Liver (tissue), 9 donors: ENCODE results near the gene NOD1. TPM values are rescaled to one million over a fixed set of nuclear protein-coding genes. Genes with fewer than 3 reads are reported as not detected.

Experiments used
- DNase-seq: peaks from one replicate; pipeline ENCODE4 v3.0.0-alpha.2; 2017; ENCODE audit warnings: low spot score
- H3K27ac ChIP-seq, 2 donors: one replicate each; pipeline ENCODE4 v1.7.0; 2013; ENCODE audit warnings: inconsistent platforms in 2 of 2, low read length in 2 of 2, control low read depth in 1 of 2, low read depth in 1 of 2, mild to moderate bottlenecking in 1 of 2
- H3K27me3 ChIP-seq, 4 donors: one replicate each; pipeline versions ENCODE4 v1.6.1 to v1.7.0; 2013; ENCODE audit warnings: low read length in 3 of 4, inconsistent platforms in 1 of 4, mild to moderate bottlenecking in 1 of 4, moderate library complexity in 1 of 4; ENCODE audit not compliant: control insufficient read depth in 4 of 4, insufficient read depth in 4 of 4
- H3K36me3 ChIP-seq, 4 donors: one replicate each; pipeline versions ENCODE4 v1.6.1 to v1.7.0; 2013; ENCODE audit warnings: low read length in 3 of 4, mild to moderate bottlenecking in 3 of 4, low read depth in 1 of 4, moderate library complexity in 1 of 4; ENCODE audit not compliant: control insufficient read depth in 4 of 4, insufficient read depth in 3 of 4
- H3K4me1 ChIP-seq, 4 donors: one replicate each; pipeline versions ENCODE4 v1.6.1 to v1.7.0; 2013; ENCODE audit warnings: low read length in 3 of 4, mild to moderate bottlenecking in 3 of 4, moderate library complexity in 1 of 4; ENCODE audit not compliant: control insufficient read depth in 4 of 4, insufficient read depth in 4 of 4
- H3K4me3 ChIP-seq, 3 donors: one replicate each; pipeline versions ENCODE4 v1.6.1 to v1.7.0; 2013; ENCODE audit warnings: low read length in 3 of 3, control low read depth in 1 of 3, low read depth in 1 of 3, mild to moderate bottlenecking in 1 of 3
- H3K9ac ChIP-seq, 2 donors: one replicate each; pipeline ENCODE4 v1.7.0; 2013; ENCODE audit warnings: low read length in 2 of 2, mild to moderate bottlenecking in 2 of 2, moderate library complexity in 2 of 2, control low read depth in 1 of 2, low read depth in 1 of 2
- H3K9me3 ChIP-seq, 4 donors: one replicate each; pipeline versions ENCODE4 v1.6.1 to v1.7.0; 2013; ENCODE audit warnings: low read length in 3 of 4; ENCODE audit not compliant: control insufficient read depth in 4 of 4
- EGR1 ChIP-seq, 2 donors: IDR thresholded peaks; 2 replicates each; pipeline ENCODE4 v1.6.1; 2016 to 2018; ENCODE audit warnings: antibody characterized with exemption in 2 of 2, low read depth in 2 of 2
- FOXA1 ChIP-seq: IDR thresholded peaks from 2 replicates; pipeline ENCODE4 v1.6.1; 2016; ENCODE audit warnings: antibody characterized with exemption
- FOXA2 ChIP-seq: IDR thresholded peaks from 2 replicates; pipeline ENCODE4 v1.6.1; 2016; ENCODE audit warnings: antibody characterized with exemption
- GABPA ChIP-seq, 2 donors: IDR thresholded peaks in 1 of 2; conservative IDR thresholded peaks in 1 of 2; 2 replicates each; pipeline ENCODE4 v1.6.1; 2016; ENCODE audit warnings: antibody characterized with exemption in 2 of 2, mild to moderate bottlenecking in 1 of 2, moderate library complexity in 1 of 2
- HNF4A ChIP-seq, 2 donors: conservative IDR thresholded peaks; 2 replicates each; pipeline ENCODE4 v1.6.1; 2016; ENCODE audit warnings: antibody characterized with exemption in 2 of 2, mild to moderate bottlenecking in 2 of 2
- HNF4G ChIP-seq: IDR thresholded peaks from 2 replicates; pipeline ENCODE4 v1.6.1; 2016; ENCODE audit warnings: antibody characterized with exemption
- JUND ChIP-seq, 2 donors: IDR thresholded peaks; 2 replicates each; pipeline ENCODE4 v1.6.1; 2016; ENCODE audit warnings: antibody characterized with exemption in 2 of 2
- MAX ChIP-seq: IDR thresholded peaks from 2 replicates; pipeline ENCODE4 v1.6.1; 2016; ENCODE audit warnings: antibody characterized with exemption
- NR2F2 ChIP-seq: IDR thresholded peaks from 2 replicates; pipeline ENCODE4 v1.6.1; 2016; ENCODE audit warnings: antibody characterized with exemption
- RAD21 ChIP-seq, 2 donors: IDR thresholded peaks; 2 replicates each; pipeline ENCODE4 v1.6.1; 2016; ENCODE audit warnings: antibody characterized with exemption in 2 of 2, mild to moderate bottlenecking in 2 of 2
- REST ChIP-seq: IDR thresholded peaks from 2 replicates; pipeline ENCODE4 v1.6.1; 2016; ENCODE audit warnings: antibody characterized with exemption, mild to moderate bottlenecking
- RXRA ChIP-seq, 2 donors: IDR thresholded peaks; 2 replicates each; pipeline ENCODE4 v1.6.1; 2017 to 2018; ENCODE audit warnings: antibody characterized with exemption in 2 of 2, mild to moderate bottlenecking in 1 of 2
- SP1 ChIP-seq: IDR thresholded peaks from 2 replicates; pipeline ENCODE4 v1.6.1; 2018; ENCODE audit warnings: antibody characterized with exemption, mild to moderate bottlenecking
- WGBS: extraction: QIAGEN DNeasy Blood & Tissue Kit; methylation state at CpG from one replicate; pipeline ENCODE4 v1.1.7; 2013; 5-methylcytosine and 5-hydroxymethylcytosine counted together
- polyA plus RNA-seq, 2 donors: library from polyadenylated mRNA; stranded (reverse) in 1 of 2; unstranded in 1 of 2; fragments of 200-250 nt in 1 of 2; fragments of >200 nt in 1 of 2; fragmentation: Nextera tagmentation in 1 of 2; extraction: Ambion mirVana in 1 of 2; gene quantifications; one replicate each; pipeline versions ENCODE4 v1.2.1 to v1.2.3, GENCODE V29; 2013 to 2015
- total RNA-seq, 2 donors: library from RNA; depleted of rRNA; stranded (reverse); fragments of >200 nt; gene quantifications; one replicate each; pipeline ENCODE4 v1.2.3, GENCODE V29; 2014
- TF ChIP-seq, protein P1 (sequence below): fragments of 150-350 bp; IDR thresholded peaks from 2 replicates; pipeline ENCODE4 v1.5.1; 2017; ENCODE audit warnings: improper control_type of control experiment, low read depth, low read length; ENCODE audit not compliant: missing input control
- TF ChIP-seq, protein P2 (sequence below): IDR thresholded peaks from 2 replicates; pipeline ENCODE4 v1.6.1; 2016; ENCODE audit warnings: antibody characterized with exemption
- donor health status: healthy.
- donor health status: healthy.
- donor health status: healthy.
- donor health status: healthy.
- donor health status: healthy.

The NOD1 gene
- total and polyA plus RNA-seq, 4 donors, result 1.7 to 3.5 (median 2.0) TPM

DNA sequence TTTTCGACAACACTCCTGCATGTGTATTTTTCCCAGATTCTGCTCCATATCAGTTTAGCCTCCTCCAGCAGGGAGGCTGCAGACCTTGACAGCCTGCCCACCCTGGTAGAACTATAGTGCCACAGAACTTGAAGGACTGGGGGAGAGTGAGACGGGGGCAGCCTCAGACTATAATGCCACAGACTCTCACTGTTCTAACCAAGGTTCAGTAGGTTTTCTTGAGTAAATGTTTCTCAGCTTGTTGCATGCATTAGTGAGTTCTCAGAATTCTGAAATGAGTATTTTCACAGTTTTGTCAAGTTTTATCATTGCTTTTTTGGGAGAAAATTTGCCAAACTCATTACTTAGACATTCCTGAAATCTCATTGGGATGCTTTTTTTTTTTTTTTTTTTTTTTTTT lies 98.3 kb downstream of the NOD1 start (continued):
- TF ChIP-seq, protein P1, sequence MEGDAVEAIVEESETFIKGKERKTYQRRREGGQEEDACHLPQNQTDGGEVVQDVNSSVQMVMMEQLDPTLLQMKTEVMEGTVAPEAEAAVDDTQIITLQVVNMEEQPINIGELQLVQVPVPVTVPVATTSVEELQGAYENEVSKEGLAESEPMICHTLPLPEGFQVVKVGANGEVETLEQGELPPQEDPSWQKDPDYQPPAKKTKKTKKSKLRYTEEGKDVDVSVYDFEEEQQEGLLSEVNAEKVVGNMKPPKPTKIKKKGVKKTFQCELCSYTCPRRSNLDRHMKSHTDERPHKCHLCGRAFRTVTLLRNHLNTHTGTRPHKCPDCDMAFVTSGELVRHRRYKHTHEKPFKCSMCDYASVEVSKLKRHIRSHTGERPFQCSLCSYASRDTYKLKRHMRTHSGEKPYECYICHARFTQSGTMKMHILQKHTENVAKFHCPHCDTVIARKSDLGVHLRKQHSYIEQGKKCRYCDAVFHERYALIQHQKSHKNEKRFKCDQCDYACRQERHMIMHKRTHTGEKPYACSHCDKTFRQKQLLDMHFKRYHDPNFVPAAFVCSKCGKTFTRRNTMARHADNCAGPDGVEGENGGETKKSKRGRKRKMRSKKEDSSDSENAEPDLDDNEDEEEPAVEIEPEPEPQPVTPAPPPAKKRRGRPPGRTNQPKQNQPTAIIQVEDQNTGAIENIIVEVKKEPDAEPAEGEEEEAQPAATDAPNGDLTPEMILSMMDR, result no peak
- TF ChIP-seq FOXA1 (no peak), EGR1 (IDR thresholded peaks at IDR 0.05; ENCODE audit: low read depth in 2 of 2) (no peak), MAX (no peak), RAD21 (IDR thresholded peaks at IDR 0.05) (no peak), HNF4G (no peak), FOXA2 (no peak)

GRCh38 chr7:30379741-30380140 lies 98.8 kb downstream of the NOD1 start:
- no peaks in the 10 kb centered on the region for H3K36me3 ChIP-seq
- H3K9ac ChIP-seq, result no peak overlapping the region
- no peak overlapping the region for H3K27ac ChIP-seq
- TF ChIP-seq EGR1 (IDR thresholded peaks at IDR 0.05; ENCODE audit: low read depth in 2 of 2) (no peak), HNF4G (no peak), NR2F2 (no peak), GABPA (IDR thresholded peaks at IDR 0.05 in 1 of 2, conservative IDR thresholded peaks at IDR 0.05 in 1 of 2) (no peak), FOXA2 (no peak), SP1 (no peak), HNF4A (conservative IDR thresholded peaks at IDR 0.05) (no peak), JUND (IDR thresholded peaks at IDR 0.05) (no peak)
- TF ChIP-seq, protein P2, sequence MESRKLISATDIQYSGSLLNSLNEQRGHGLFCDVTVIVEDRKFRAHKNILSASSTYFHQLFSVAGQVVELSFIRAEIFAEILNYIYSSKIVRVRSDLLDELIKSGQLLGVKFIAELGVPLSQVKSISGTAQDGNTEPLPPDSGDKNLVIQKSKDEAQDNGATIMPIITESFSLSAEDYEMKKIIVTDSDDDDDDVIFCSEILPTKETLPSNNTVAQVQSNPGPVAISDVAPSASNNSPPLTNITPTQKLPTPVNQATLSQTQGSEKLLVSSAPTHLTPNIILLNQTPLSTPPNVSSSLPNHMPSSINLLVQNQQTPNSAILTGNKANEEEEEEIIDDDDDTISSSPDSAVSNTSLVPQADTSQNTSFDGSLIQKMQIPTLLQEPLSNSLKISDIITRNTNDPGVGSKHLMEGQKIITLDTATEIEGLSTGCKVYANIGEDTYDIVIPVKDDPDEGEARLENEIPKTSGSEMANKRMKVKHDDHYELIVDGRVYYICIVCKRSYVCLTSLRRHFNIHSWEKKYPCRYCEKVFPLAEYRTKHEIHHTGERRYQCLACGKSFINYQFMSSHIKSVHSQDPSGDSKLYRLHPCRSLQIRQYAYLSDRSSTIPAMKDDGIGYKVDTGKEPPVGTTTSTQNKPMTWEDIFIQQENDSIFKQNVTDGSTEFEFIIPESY, result no peak
- TF ChIP-seq, protein P1, result no peak
- H3K9me3 ChIP-seq, result no peaks in the 10 kb centered on the region
- H3K4me3 ChIP-seq, result no peak overlapping the region
- WGBS, result 91% methylated on average over 4 of the region's 4 CpGs
- no peak for DNase-seq
- peaks cover 2 to 15% (median 6%) of the 10 kb centered on the region in 4 donors for H3K4me1 ChIP-seq
- no peaks in the 10 kb centered on the region for H3K27me3 ChIP-seq

DNA sequence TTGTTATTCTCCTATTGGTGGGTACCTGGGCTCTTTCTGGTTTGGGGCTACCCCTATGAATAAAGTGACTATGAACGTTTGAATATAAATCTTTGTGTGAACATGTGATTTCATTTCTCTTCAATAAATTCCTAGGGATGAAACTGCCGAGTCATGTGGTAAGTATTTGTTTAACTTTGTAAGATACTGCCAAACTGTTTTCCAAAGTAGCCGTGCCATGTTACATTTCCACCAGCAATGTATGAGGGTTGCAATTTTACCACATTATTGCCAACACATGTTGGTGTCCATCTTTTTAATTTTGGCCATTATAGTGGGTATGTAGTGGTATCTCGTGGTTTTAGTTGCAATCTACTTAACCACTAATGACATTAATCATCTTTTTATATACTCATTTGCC lies 99.5 kb downstream of the NOD1 start:
- Histone ChIP-seq H3K9ac (no peak overlapping the region), H3K36me3 (no peaks in the 10 kb centered on the region)
- WGBS, result 45% methylated on average over 4 of the region's 4 CpGs
- TF ChIP-seq HNF4A (conservative IDR thresholded peaks at IDR 0.05) (no peak), RXRA (IDR thresholded peaks at IDR 0.05) (no peak), NR2F2 (no peak), REST (no peak), RAD21 (IDR thresholded peaks at IDR 0.05) (no peak), GABPA (IDR thresholded peaks at IDR 0.05 in 1 of 2, conservative IDR thresholded peaks at IDR 0.05 in 1 of 2) (no peak), JUND (IDR thresholded peaks at IDR 0.05) (no peak), HNF4G (no peak)
- TF ChIP-seq, protein P1, result no peak

More for the DNA sequence above, 99.5 kb downstream of the NOD1 start:
- Histone ChIP-seq H3K27ac (no peak overlapping the region), H3K27me3 (no peaks in the 10 kb centered on the region), H3K4me3 (no peak overlapping the region), H3K9me3 (no peaks in the 10 kb centered on the region), H3K4me1 (peaks cover 2 to 15% (median 6%) of the 10 kb centered on the region in 4 donors)
- no peak for DNase-seq
